NCI-H82 treated with DMSO at 0.1 percent for 48 hours (cell line): ENCODE data around the gene C1QTNF1.
A peak's percentile ranks its signal among the peaks of the same experiment; 100 is the strongest.
"Not testable (repeated sequence)": the region's sequence is repeated elsewhere in the genome, so short reads cannot be mapped to it uniquely, and the experiment has no call there.

Experiments
- DNase-seq: peaks from one replicate; lab custom pipeline; 2025; ENCODE audit not compliant: unreplicated experiment; lab: John Stamatoyannopoulos, UW

The C1QTNF1 gene

GRCh38 chr17:79050551-79050950 is 26.6 kb downstream of the C1QTNF1 start:
- DNase-seq = no peak

- no peak for DNase-seq
Measured at GRCh38 chr17:79051306-79051705, 27.3 kb downstream of the C1QTNF1 start.

GRCh38 chr17:79052131-79052530 is 28.2 kb downstream of the C1QTNF1 start:
- no peak for DNase-seq

- no peak for DNase-seq
Measured at GRCh38 chr17:79053251-79053925, 29.4 kb downstream of the C1QTNF1 start.

- DNase-seq = no peak
Measured at GRCh38 chr17:79054200-79054960, 30.4 kb downstream of the C1QTNF1 start.

- no peak for DNase-seq
Measured at GRCh38 chr17:79055197-79055596, 31.2 kb downstream of the C1QTNF1 start.

GRCh38 chr17:79057737-79058385 is 33.9 kb downstream of the C1QTNF1 start:
- no peak for DNase-seq

GRCh38 chr17:79062691-79063090 is 38.7 kb downstream of the C1QTNF1 start:
- DNase-seq = no peak

GRCh38 chr17:79064026-79064425 is 40.1 kb downstream of the C1QTNF1 start:
- DNase-seq = no peak

- DNase-seq = no peak
Measured at GRCh38 chr17:79065105-79065670, 41.2 kb downstream of the C1QTNF1 start.

- DNase-seq = no peak
Measured at GRCh38 chr17:79066963-79067362, 43.0 kb downstream of the C1QTNF1 start.

- DNase-seq = no peak
Measured at GRCh38 chr17:79070266-79070880, 46.4 kb downstream of the C1QTNF1 start.

GRCh38 chr17:79071161-79071740 is 47.3 kb downstream of the C1QTNF1 start:
- no peak for DNase-seq

- no peak for DNase-seq
Measured at GRCh38 chr17:79072544-79072943, 48.6 kb downstream of the C1QTNF1 start.

GRCh38 chr17:79073016-79073705 is 49.2 kb downstream of the C1QTNF1 start:
- DNase-seq = no peak

GRCh38 chr17:79073706-79074088 is 49.7 kb downstream of the C1QTNF1 start:
- no peak for DNase-seq

- DNase-seq = not testable (repeated sequence)
Measured at GRCh38 chr17:79074121-79074648, 50.2 kb downstream of the C1QTNF1 start.

- peak; percentile 92 for DNase-seq
Measured at GRCh38 chr17:79074649-79075445, 50.9 kb downstream of the C1QTNF1 start, which contains the start of gene ENGASE. Gene ENGASE, plus strand, starts transcription at chr17:79074824. Its CDS starts 121 bp downstream, at chr17:79074945.

GRCh38 chr17:79075446-79075750 is 51.4 kb downstream of the C1QTNF1 start:
- no peak for DNase-seq
